ENCODE results near the gene LEPROT.

The LEPROT gene

GRCh38 chr1:65479554-65480204 is 59.2 kb downstream of the LEPROT start:
- DNase-seq = no peak

DNA sequence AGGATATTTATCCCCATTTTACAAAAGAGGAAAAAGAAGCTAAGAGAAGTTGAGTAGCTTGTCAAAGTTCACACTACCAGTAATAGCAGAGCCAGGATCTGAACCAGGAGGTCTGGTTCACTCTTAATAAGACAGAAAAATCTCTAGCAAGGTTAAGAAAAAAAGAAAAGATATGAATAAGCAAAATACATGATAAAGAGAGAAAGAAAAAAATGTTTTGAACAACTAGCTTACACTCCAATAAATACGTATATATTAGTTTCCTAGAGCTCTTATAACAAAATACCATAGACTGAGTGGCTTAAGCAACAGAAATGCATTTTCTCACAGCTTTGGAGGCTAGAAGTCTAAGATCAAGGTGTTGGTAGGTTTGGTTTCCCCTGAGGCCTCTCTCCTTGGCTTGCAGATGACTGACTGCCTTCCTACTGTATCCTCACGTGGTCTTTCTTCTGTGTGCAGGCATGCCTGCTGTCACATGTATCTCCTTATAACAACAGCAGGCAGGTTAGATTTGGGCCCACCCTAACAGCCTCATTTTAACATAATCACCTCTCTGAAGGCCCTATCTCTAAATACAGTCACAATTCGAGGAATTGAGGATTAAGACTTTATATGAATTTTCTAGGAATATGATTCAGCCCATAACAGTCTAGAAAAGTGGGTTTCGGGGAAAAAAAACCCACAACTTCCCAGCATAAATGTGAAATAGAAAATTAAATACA is 60.4 kb downstream of the LEPROT start:
- no peak for DNase-seq

DNA sequence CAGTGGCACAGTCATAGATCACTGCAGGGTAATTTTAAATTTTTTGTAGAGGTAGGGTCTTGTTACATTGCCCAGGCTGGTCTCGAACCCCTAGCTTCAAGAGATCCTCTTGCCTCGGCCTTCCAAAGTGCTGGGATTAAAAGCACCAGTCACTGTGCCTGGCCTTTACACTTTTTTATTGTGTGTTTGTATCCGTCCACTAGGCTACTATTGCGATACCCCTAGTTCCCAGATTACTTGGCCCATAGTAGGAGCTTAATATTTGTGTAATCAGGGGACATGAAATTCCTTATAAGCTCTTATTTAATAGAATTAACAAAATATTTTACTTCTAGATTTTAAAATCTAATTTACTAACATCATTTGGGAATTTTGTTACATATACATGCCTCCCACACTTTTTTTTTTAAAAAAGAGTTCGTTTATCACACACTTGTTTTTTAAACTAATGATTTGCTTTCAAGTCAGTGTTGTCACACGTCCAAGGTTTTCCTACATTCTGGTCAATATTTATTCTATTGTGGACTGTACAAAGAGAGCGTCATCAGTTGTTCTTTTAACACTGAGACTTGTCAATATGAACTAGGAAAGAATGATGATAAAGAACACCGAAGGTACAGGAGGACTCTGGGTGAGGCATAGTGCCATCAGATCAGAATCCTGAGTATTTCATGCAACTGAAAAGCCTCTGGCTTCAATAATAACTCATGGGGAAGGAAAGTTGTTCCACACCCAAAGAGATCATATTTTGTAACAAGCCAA is 63.7 kb downstream of the LEPROT start:
- DNase-seq = no peak

Data from activated CD4-positive, alpha-beta T cell treated with anti-CD3 and anti-CD28 coated beads for 48 hours (primary cell).